GM12878 (cell line): ENCODE results near the gene TMEM63C. TPM values are rescaled to one million over a fixed set of nuclear protein-coding genes. Genes with fewer than 3 reads are reported as not detected.
A peak's percentile ranks its signal among the peaks of the same experiment; 100 is the strongest.

ENCODE experiments used
- ATAC-seq: fragments of 200-7000 bp; cut with Tn5 transposase; 3 replicates; pipeline ENCODE4 v1.9.1; 2020; ENCODE audit warnings: mild to moderate bottlenecking, moderate library complexity
- BruUV-seq: library from RNA; stranded (reverse); fragments of 400-500 nt; replicated peaks from 2 replicates; lab custom pipeline; 2021; lab: Mats Ljungman, UMichigan
- CTCF ChIA-PET: fragments of 300-600 bp; sonication (Branson Sonifier 250); formaldehyde crosslinking; extraction: SDS; loops from one replicate; lab custom pipeline; 2021; ENCODE audit warnings: inconsistent platforms; lab: Yijun Ruan, JAX
- POLR2A ChIA-PET: fragments of 350-600 bp; formaldehyde crosslinking; extraction: SDS; loops from one replicate; lab custom pipeline; 2021; ENCODE audit warnings: inconsistent platforms; lab: Charles Lee
- RAD21 ChIA-PET: fragments of 300-600 bp; sonication (Branson Sonifier 250); formaldehyde crosslinking; loops from one replicate; lab custom pipeline; 2023; ENCODE audit warnings: antibody characterized with exemption; ENCODE audit not compliant: unreplicated experiment; lab: Charles Lee
- SMC1A ChIA-PET: fragments of 300-600 bp; sonication (Branson Sonifier 250); formaldehyde crosslinking; loops from one replicate; lab custom pipeline; 2023; ENCODE audit not compliant: unreplicated experiment, uncharacterized antibody; lab: Charles Lee
- DNase-seq: peaks from one replicate; pipeline ENCODE4 v3.0.0-alpha.2; 2011; ENCODE audit warnings: low read depth, low spot score
- FAIRE-seq: peaks from 3 replicates; lab custom pipeline; 2011; peaks lifted over from hg19 to GRCh38; lab: Jason Lieb, UNC
- H2AFZ ChIP-seq: 2 replicates; pipeline ENCODE4 v1.6.0; 2011; ENCODE audit warnings: low read depth, low read length, control low read depth; ENCODE audit not compliant: control insufficient read depth
- H3K27ac ChIP-seq: 2 replicates; pipeline ENCODE4 v1.5.1; 2011; ENCODE audit warnings: control low read depth; ENCODE audit not compliant: control insufficient read depth, insufficient read depth
- H3K27me3 ChIP-seq, 2 experiments: replicated peaks in 1 of 2; 2 replicates each; pipeline versions ENCODE4 v1.6.0 to v1.6.1; 2011; ENCODE audit warnings: low read length in 1 of 2; ENCODE audit not compliant: control insufficient read depth in 2 of 2, insufficient read depth in 2 of 2
- H3K36me3 ChIP-seq, 2 experiments: 2 replicates each; pipeline ENCODE4 v1.5.1; 2011; ENCODE audit warnings: low read length in 1 of 2; ENCODE audit not compliant: control insufficient read depth in 2 of 2, insufficient read depth in 2 of 2
- H3K4me1 ChIP-seq: 2 replicates; pipeline ENCODE4 v1.6.1; 2011; ENCODE audit warnings: mild to moderate bottlenecking, low read length, moderate library complexity, mixed read lengths; ENCODE audit not compliant: control insufficient read depth, insufficient read depth
- H3K4me2 ChIP-seq: 2 replicates; pipeline ENCODE4 v1.6.0; 2011; ENCODE audit warnings: control low read depth; ENCODE audit not compliant: control insufficient read depth, insufficient read depth
- H3K4me3 ChIP-seq: fragments of 200-600 bp; sonication (generic); 2 replicates; pipeline ENCODE4 v1.5.1; 2016
- H3K79me2 ChIP-seq: 2 replicates; pipeline ENCODE4 v1.6.0; 2011; ENCODE audit warnings: low read length; ENCODE audit not compliant: control insufficient read depth, insufficient read depth
- H3K9ac ChIP-seq: 2 replicates; pipeline ENCODE4 v1.8.0; 2011; ENCODE audit warnings: low read length, control low read depth, mixed read lengths; ENCODE audit not compliant: control insufficient read depth, insufficient read depth
- H3K9me3 ChIP-seq: replicated peaks from 3 replicates; pipeline ENCODE4 v1.5.1; 2011; ENCODE audit warnings: mild to moderate bottlenecking, low read length; ENCODE audit not compliant: control insufficient read depth, insufficient read depth
- H4K20me1 ChIP-seq: 2 replicates; pipeline ENCODE4 v1.6.0; 2011; ENCODE audit not compliant: control insufficient read depth, insufficient read depth
- BCLAF1 ChIP-seq: fragments of 450-650 bp; IDR thresholded peaks from 2 replicates; pipeline ENCODE4 v1.6.1; 2017; ENCODE audit warnings: antibody characterized with exemption, mild to moderate bottlenecking, moderate library complexity
- CTCF ChIP-seq, 3 experiments: IDR thresholded peaks in 2 of 3; conservative IDR thresholded peaks in 1 of 3; 2 replicates each; pipeline ENCODE4 v1.5.1; 2011; ENCODE audit warnings: low read depth in 3 of 3, low read length in 3 of 3, mild to moderate bottlenecking in 3 of 3, control low read depth in 2 of 3, moderate library complexity in 2 of 3, inconsistent platforms in 1 of 3, mixed read lengths in 1 of 3; ENCODE audit not compliant: control insufficient read depth in 2 of 3, insufficient read depth in 1 of 3; ENCODE audit errors: extremely low read depth in 1 of 3
- PBX3 ChIP-seq: IDR thresholded peaks from 2 replicates; pipeline ENCODE4 v1.6.1; 2011; ENCODE audit warnings: mild to moderate bottlenecking, low read depth, low read length, moderate library complexity; ENCODE audit not compliant: insufficient replicate concordance
- PKNOX1 ChIP-seq: fragments of 450-650 bp; IDR thresholded peaks from 2 replicates; pipeline ENCODE4 v1.6.1; 2016; ENCODE audit warnings: mild to moderate bottlenecking
- ZZZ3 ChIP-seq: IDR thresholded peaks from 2 replicates; pipeline ENCODE4 v1.6.1; 2011; ENCODE audit warnings: low read depth; ENCODE audit not compliant: control insufficient read depth, insufficient read length
- WGBS: methylation state at CpG from one replicate; pipeline ENCODE4 v1.1.6; 2016; ENCODE audit warnings: low lambda C conversion rate; ENCODE audit not compliant: insufficient replicate concordance, insufficient coverage; ENCODE audit errors: missing lambda C conversion rate; 5-methylcytosine and 5-hydroxymethylcytosine counted together
- in situ Hi-C: fragments of 300-500 bp; cut with MboI; formaldehyde crosslinking; loops from 9 replicates; pipeline ENCODE4 v1.14.3; 2018; ENCODE audit warnings: mixed read lengths
- intact Hi-C: fragments of 100-400 bp; cut with micrococcal nuclease; formaldehyde crosslinking; loops from one replicate; pipeline ENCODE4 v1.14.2; 2022; ENCODE audit not compliant: unreplicated experiment
- polyA plus RNA-seq, 11 experiments: library from polyadenylated mRNA; depleted of rRNA in 4 of 11; unstranded in 6 of 11; stranded (reverse) in 5 of 11; fragments of >200 nt; fragmentation: Nextera tagmentation in 4 of 11; fragmentation: Illumina TruSeq in 1 of 11; extraction: Ambion mirVana in 4 of 11; extraction: Trizol in 1 of 11; gene quantifications; 1 replicate in 1 of 11; 2 replicates in 10 of 11; pipeline versions ENCODE4 v1.2.1 to v1.2.3, GENCODE V29; 2011 to 2016; ENCODE audit warnings: inconsistent platforms in 2 of 11, missing spikeins in 2 of 11, low read depth in 1 of 11
- total RNA-seq, 4 experiments: library from RNA; depleted of rRNA in 3 of 4; stranded (reverse); fragments of >200 nt in 3 of 4; fragmentation: Illumina TruSeq in 1 of 4; extraction: Trizol in 1 of 4; gene quantifications; 2 replicates each; pipeline versions ENCODE4 v1.2.1 to v1.2.3, GENCODE V29; 2013 to 2021

TMEM63C gene
- total and polyA plus RNA-seq, 10 of the 15 experiments (the other 5 are each of a cell fraction or from before 2014, with no cell fraction given), result 0.06 to 1.3 (median 0.39) TPM; not detected in 4

- ChIA-PET RAD21 (interaction anchor here (1.0 to 2.0 kb wide), 2 partner anchors 73 to 176 kb away, joined by 3 to 5 read pairs; no protein-coding TSS in a partner anchor), POLR2A (no interaction called here), SMC1A (interaction anchor here (1.3 kb wide), 1 partner anchor 9 kb away, joined by 3 read pairs; no protein-coding TSS in a partner anchor), CTCF (interaction anchor here (1.0 to 4.9 kb wide), 5 partner anchors 10 to 176 kb away, joined by 3 to 37 read pairs (median 5); no protein-coding TSS in a partner anchor)
- H3K27ac ChIP-seq, result no peak overlapping the region
- H3K9ac ChIP-seq, result no peak overlapping the region
- no peaks in the 10 kb centered on the region for H4K20me1 ChIP-seq
- H3K9me3 ChIP-seq, result no peaks in the 10 kb centered on the region
- H3K4me3 ChIP-seq, result no peak overlapping the region
- intact Hi-C loops, result no loop called here
- DNase-seq, result no peak
- no peak for FAIRE-seq
- peaks cover 19 to 20% of the 10 kb centered on the region in 2 experiments for H3K27me3 ChIP-seq
- no peak overlapping the region for H2AFZ ChIP-seq
- H3K36me3 ChIP-seq, result no peaks in the 10 kb centered on the region
- WGBS, result 17% methylated on average over 67 of the region's 67 CpGs
- in situ Hi-C loops, result no loop called here
- ATAC-seq, result no peak
- H3K79me2 ChIP-seq, result no peaks in the 10 kb centered on the region
- no peak for TF ChIP-seq ZZZ3
- no peak for TF ChIP-seq PKNOX1
- no peak for TF ChIP-seq PBX3
- TF ChIP-seq BCLAF1, result no peak
- TF ChIP-seq CTCF (IDR thresholded peaks at IDR 0.05 in 2 of 3, conservative IDR thresholded peaks at IDR 0.05 in 1 of 3; ENCODE audit: control insufficient read depth in 2 of 3, extremely low read depth in 1 of 3, insufficient read depth in 1 of 3, low read depth in 3 of 3, low read length in 3 of 3), result 0 out of 6 replicates have a peak, but pooled peaks of 1 of the 3 experiments have one; percentile 8
- no peaks in the 10 kb centered on the region for H3K4me1 ChIP-seq
- BruUV-seq, result no TSS peak
- no peak overlapping the region for H3K4me2 ChIP-seq
Measured at GRCh38 chr14:77140359-77141213, 41.0 kb upstream of the TMEM63C start.
